Gastrocnemius medialis (tissue), 4 donors: ENCODE data around the gene KCNQ1.

ENCODE experiments used
- CTCF ChIP-seq, 5 experiments: fragments of 450-650 bp in 3 of 5; fragments of 200-600 bp in 2 of 5; sonication (generic) in 2 of 5; IDR thresholded peaks in 4 of 5; conservative IDR thresholded peaks in 1 of 5; 1 replicate in 4 of 5; 2 replicates in 1 of 5; pipeline ENCODE4 v1.5.1; 2016 to 2019; ENCODE audit warnings: antibody characterized with exemption in 5 of 5, mild to moderate bottlenecking in 3 of 5, moderate library complexity in 3 of 5
- POLR2A ChIP-seq, 2 donors: fragments of 450-650 bp; IDR thresholded peaks; one replicate each; pipeline ENCODE4 v1.6.1; 2017; ENCODE audit warnings: antibody characterized with exemption in 2 of 2, mild to moderate bottlenecking in 2 of 2, moderate library complexity in 2 of 2

GRCh38 chr11:2751523-2752203 lies 306.9 kb downstream of the KCNQ1 start:
- no peak for TF ChIP-seq CTCF (IDR thresholded peaks at IDR 0.05 in 4 of 5, conservative IDR thresholded peaks at IDR 0.05 in 1 of 5)
- no peak for TF ChIP-seq POLR2A (IDR thresholded peaks at IDR 0.05)
